Activated T-cell treated with anti-CD3 and anti-CD28 coated beads for 48 hours (primary cell): ENCODE measurements around the gene TCAP.
"Not testable (repeated sequence)": the region's sequence is repeated elsewhere in the genome, so short reads cannot be mapped to it uniquely, and the experiment has no call there.

Source experiments
- DNase-seq: peaks from one replicate; pipeline ENCODE4 v3.0.0-alpha.2; 2020; ENCODE audit warnings: low read depth

TCAP gene

DNA sequence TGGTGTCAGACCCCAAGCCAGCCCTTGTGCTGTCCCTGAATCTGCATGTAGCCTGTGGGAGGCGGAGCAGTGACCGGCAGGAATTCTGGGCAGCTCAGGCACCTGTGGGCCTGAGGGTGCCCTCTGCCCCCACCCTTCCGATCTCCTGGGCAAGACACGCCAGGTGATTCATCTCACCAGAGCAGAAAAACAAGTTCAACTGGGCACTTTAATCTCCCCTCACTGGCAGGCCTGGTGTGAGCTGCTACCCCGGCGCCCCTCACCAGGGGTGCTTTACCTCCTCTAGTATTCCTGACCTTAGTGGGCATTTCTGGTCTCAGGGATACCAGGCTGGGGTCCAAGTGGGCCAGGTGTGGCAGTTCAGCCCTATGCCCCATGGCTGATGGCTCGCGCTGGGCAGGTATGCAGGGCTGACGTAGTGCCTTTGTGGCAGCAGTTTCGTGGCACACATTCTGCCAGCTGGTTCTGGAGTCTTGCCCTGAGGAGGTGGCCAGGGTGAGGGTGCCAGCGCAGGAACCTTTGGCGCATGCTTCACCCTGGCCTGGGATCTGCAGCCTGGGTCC, 40.7 kb downstream of the TCAP start:
- DNase-seq, result no peak

- DNase-seq, result no peak
Observed at GRCh38 chr17:39706383-39706782, 41.2 kb downstream of the TCAP start.

DNA sequence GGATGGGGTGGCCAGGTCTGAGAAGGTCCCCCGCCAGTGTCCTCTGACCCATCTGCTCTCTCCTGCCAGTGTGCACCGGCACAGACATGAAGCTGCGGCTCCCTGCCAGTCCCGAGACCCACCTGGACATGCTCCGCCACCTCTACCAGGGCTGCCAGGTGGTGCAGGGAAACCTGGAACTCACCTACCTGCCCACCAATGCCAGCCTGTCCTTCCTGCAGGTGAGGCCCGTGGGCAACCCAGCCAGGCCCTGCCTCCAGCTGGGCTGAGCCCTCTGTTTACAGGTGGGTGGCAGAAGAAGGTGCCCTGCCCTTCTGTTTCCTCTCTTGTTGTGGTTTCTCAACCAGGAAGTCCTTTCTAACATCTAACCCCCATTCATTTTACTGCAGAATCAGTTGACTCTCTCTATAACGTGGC, 41.8 kb downstream of the TCAP start:
- no peak for DNase-seq

GRCh38 chr17:39709319-39709997, 44.3 kb downstream of the TCAP start:
- DNase-seq, result no peak

GRCh38 chr17:39709998-39710964, 45.1 kb downstream of the TCAP start:
- DNase-seq, result no peak

DNA sequence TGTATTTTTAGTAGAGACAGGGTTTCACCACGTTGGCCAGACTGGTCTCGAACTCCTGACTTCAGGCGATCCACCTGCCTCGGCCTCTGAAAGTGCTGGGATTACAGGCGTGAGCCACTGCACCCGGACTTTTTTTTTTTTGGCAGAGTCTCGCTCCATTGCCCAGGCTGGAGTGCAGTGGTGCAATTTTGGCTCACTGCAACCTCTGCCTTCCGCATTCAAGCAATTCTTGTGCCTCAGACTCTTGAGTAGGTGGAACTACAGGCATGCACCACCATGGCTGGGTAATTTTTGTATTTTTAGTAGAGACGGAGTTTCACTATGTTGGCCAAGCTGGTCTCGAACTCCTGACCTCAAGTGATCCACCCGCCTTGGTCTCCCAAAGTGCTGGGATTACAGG, 45.9 kb downstream of the TCAP start:
- not testable (repeated sequence) for DNase-seq

- DNase-seq, result no peak
Observed at GRCh38 chr17:39711851-39712250, 46.7 kb downstream of the TCAP start.

- DNase-seq, result no peak
Observed at GRCh38 chr17:39714234-39714633, 49.1 kb downstream of the TCAP start.

GRCh38 chr17:39715375-39716072, 50.4 kb downstream of the TCAP start:
- no peak for DNase-seq
